Amniotic stem cell (primary cell): ENCODE data around the gene GSK3B.

Experiments
- DNase-seq: peaks from one replicate; lab custom pipeline; 2025; lab: John Stamatoyannopoulos, UW

GSK3B gene

GRCh38 chr3:119817583-119818363, 276.5 kb downstream of the GSK3B start:
- no peak for DNase-seq

DNA sequence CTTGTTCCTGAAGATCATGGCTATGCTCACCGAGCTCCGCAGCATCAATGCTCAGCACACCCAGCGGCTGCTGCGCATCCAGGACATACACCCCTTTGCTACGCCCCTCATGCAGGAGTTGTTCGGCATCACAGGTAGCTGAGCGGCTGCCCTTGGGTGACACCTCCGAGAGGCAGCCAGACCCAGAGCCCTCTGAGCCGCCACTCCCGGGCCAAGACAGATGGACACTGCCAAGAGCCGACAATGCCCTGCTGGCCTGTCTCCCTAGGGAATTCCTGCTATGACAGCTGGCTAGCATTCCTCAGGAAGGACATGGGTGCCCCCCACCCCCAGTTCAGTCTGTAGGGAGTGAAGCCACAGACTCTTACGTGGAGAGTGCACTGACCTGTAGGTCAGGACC, 277.2 kb downstream of the GSK3B start:
- DNase-seq, result no peak

DNA sequence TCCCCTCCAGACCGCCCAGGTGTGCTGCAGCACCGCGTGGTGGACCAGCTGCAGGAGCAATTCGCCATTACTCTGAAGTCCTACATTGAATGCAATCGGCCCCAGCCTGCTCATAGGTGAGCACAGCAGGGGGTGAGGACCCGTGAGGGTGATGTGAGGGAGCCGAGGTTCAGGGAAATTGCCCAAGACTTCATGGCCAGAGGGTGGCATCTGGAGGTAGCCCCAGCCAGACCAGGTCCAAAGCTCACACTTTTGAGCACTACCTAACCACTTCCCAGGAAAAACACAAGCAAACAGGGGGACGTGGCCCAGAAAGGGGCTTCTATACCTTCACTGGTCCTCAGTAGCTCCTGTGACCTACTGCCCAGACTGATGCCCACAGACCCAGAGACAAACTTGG, 278.5 kb downstream of the GSK3B start:
- no peak for DNase-seq

- DNase-seq, result no peak
Measured at GRCh38 chr3:119812491-119813058, 281.7 kb downstream of the GSK3B start.

DNA sequence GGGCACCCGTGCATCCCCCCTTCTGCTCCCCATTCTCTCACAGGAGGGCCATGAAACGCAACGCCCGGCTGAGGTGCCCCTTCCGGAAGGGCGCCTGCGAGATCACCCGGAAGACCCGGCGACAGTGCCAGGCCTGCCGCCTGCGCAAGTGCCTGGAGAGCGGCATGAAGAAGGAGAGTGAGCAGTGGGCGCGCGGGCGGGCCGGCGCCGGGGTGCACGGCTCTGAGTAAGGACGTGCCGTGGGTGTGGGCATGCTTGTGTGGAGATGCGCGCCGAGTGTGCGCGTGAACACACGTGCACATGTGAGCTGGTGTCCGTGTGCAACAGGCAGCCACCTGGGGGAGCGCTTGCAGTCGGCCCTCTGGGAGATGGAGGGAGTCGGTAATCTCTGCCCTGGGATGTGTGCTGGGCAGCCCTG, 284.2 kb downstream of the GSK3B start:
- no peak for DNase-seq

DNA sequence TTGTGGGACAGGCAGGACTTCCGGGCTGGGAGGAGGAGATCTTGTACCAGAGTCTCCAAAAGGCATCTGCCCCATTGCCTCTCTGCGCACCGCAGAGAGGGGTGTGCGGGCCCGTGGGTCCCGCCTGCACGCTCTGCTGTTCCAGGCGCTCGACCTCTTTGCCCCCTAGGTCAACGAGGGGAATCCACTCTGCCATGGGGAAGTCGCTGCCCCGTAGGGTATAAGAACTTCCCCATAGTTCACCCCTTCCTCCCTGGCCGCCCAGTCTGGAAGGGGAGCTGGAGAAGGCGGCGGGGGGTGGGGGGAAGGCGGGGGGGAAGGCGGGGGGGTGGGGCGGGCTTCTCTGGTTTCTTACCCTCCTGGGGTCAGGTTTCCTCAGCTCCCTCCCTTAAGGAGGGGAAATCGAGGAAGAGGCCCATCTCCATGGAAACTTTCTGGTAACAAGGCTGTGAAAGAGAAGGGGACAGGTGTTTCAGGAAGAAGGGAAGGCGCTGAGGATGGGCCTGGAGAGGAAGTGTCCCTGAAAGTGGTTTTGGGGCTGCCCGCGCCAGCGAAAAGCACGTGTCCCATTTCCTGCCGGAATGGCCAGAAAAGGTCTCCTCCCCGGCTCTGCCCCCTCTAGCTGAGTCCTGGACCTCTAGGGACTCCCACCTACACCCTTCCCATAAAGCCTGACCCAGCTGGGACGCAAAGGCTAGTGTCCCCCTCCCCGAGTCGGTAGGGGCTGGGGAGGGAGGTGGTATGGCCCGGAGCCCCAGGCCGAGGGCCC, 284.8 kb downstream of the GSK3B start:
- DNase-seq, result no peak

DNA sequence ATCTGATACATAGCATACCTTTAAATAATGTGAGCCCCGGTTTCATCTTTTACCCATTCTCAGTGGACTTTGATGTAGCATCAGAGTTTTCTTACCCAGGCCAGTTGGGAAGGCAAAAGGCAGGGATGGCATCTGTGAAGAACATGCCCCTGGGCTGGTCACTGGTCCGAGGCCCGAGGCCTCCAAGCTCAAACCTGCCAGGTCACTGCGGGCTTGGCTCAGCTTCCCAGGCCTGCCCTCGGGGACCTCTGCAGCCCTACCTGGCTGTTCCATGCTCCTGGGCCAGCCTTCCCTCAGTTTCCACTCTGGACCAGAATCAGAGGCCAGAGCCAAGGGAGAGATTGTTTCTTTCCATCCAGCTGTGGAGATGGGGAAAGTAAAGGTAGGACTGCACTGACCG, 285.4 kb downstream of the GSK3B start:
- DNase-seq, result no peak

- no peak for DNase-seq
Measured at GRCh38 chr3:119808244-119808643, 286.0 kb downstream of the GSK3B start.

GRCh38 chr3:119800844-119801243, 293.4 kb downstream of the GSK3B start:
- no peak for DNase-seq

- DNase-seq, result no peak
Measured at GRCh38 chr3:119796785-119797184, 297.5 kb downstream of the GSK3B start.

- no peak for DNase-seq
Measured at GRCh38 chr3:119796368-119796767, 297.9 kb downstream of the GSK3B start.

GRCh38 chr3:119795849-119796248, 298.4 kb downstream of the GSK3B start:
- no peak for DNase-seq

- no peak for DNase-seq
Measured at GRCh38 chr3:119794971-119795612, 299.2 kb downstream of the GSK3B start.

GRCh38 chr3:119794401-119794800, 299.8 kb downstream of the GSK3B start:
- no peak for DNase-seq

DNA sequence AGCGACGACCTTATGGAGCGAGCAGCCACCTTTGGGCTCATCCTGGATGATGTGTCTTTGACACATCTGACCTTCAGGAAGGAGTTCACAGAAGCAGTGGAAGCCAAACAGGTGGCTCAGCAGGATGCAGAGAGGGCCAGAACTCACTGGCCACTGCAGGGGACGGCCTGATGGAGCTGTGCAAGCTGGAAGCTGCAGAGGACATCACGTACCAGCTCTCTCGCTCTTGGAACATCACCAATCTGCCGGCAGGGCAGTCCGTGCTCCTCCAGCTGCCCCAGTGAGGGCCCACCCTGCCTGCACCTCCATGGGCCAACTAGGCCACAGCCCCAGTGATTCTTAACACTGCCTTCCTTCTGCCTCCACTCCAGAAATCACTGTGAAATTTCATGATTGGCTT, 302.0 kb downstream of the GSK3B start:
- no peak for DNase-seq

GRCh38 chr3:119790369-119790768, 303.9 kb downstream of the GSK3B start:
- no peak for DNase-seq

DNA sequence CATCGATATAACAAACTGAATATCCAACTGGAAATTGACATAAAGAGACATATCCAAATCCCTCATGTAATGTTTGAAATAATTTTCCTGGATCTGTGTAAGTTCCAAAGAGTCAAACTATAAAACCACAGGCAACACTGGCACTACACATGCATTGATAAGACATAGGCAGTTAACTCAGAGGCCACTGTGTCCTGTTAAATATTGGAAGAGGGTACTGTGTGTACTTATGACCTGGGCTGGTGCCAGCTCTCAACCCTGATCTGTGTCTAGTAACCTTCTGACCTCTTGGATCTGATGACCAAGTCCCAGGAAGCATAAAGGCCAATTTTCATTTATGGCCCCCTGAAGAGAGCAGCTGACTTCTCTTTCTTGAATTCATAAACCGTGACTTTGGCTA, 307.8 kb downstream of the GSK3B start:
- DNase-seq, result no peak

DNA sequence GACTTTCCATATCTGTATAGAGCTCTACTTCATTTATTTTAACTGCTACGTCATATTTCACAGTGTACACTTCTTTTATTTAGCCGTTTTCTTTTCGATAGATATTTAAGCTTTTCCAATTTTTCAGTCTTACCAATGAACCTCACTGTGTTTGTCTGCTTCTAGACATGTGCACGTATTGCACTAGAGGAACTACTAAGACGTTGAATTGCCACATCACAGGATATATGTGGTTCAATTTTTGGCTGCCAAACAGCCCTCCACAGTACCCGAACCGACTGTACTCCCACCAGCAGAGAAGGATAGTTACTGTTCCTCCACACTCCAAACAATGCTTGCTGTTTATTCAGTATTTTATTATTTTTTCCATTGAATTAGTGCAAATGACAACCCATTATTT, 310.4 kb downstream of the GSK3B start:
- no peak for DNase-seq

DNA sequence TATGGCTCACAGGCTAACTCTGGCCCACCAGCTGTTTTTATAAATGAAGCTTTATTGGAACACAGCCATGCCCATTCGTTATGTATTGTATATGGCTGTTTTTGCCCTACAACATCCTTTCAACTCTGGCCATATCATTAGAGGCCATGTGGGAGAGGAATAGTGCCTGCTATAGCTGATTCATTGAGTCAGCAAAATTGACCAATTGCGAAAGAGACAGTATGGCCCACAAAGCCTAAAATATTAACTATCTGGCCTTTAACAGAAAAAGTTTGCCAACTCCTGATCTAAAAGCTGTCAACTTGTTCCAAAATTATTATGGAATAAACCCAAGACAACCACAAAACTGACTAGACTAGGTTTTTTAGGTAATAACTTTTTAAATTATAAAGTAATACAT, 311.0 kb downstream of the GSK3B start:
- no peak for DNase-seq

GRCh38 chr3:119782460-119782859, 311.8 kb downstream of the GSK3B start:
- DNase-seq, result no peak

DNA sequence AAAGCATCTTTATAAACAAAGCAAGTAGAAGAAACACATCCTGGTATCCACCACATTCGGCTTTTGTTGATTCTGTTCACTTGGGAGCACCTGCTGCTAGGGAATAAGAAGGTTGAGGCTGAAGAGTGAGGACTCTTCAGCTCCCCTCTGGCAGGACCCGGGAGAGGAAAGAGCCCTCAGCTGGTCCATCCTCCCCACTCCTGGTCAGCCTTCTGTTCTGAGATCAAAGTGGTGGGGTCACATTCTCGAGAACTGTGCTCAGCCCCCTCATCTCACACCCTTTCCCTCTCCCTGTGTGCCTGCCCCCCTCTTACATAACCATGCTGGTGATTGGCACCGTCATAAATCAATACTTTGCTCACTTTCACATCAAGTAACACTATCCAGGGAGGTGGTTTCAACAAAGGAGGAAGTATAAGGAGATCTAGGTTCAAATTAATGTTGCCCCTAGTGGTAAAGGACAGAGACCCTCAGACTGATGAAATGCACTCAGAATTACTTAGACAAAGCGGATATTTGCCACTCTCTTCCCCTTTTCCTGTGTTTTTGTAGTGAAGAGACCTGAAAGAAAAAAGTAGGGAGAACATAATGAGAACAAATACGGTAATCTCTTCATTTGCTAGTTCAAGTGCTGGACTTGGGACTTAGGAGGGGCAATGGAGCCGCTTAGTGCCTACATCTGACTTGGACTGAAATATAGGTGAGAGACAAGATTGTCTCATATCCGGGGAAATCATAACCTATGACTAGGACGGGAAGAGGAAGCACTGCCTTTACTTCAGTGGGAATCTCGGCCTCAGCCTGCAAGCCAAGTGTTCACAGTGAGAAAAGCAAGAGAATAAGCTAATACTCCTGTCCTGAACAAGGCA, 312.7 kb downstream of the GSK3B start, which contains the start of gene NR1I2:
Gene NR1I2 (plus strand): TSS at position 772 of the 869 bp plus-strand sequence.
- DNase-seq, result no peak
